GOT3 (cell line): ENCODE measurements around the gene TOX2.
A peak's percentile ranks its signal among the peaks of the same experiment; 100 is the strongest.

Experiments
- DNase-seq: peaks from one replicate; lab custom pipeline; 2025; ENCODE audit warnings: mixed read lengths; lab: John Stamatoyannopoulos, UW

TOX2 gene

GRCh38 chr20:43914311-43915210 lies at the start of gene TOX2:
Gene TOX2 (plus strand): TSS chr20:43914852. CDS start chr20:43914892, 40 bp downstream.
- DNase-seq = peak; percentile 33

- no peak for DNase-seq
Measured at GRCh38 chr20:43868091-43868490, 46.6 kb upstream of the TOX2 start.

GRCh38 chr20:43870484-43870883 lies 44.2 kb upstream of the TOX2 start:
- no peak for DNase-seq

- DNase-seq = no peak
Measured at GRCh38 chr20:43878776-43879175, 35.9 kb upstream of the TOX2 start.

- no peak for DNase-seq
Measured at GRCh38 chr20:43893930-43894329, 20.7 kb upstream of the TOX2 start.

GRCh38 chr20:43894491-43894890 lies 20.2 kb upstream of the TOX2 start:
- DNase-seq = no peak

- no peak for DNase-seq
Measured at GRCh38 chr20:43895235-43895634, 19.4 kb upstream of the TOX2 start.

- DNase-seq = no peak
Measured at GRCh38 chr20:43899274-43900120, 15.2 kb upstream of the TOX2 start.

GRCh38 chr20:43900121-43900466 lies 14.6 kb upstream of the TOX2 start:
- DNase-seq = no peak

GRCh38 chr20:43900496-43900895 lies 14.2 kb upstream of the TOX2 start:
- DNase-seq = no peak

- DNase-seq = no peak
Measured at GRCh38 chr20:43901296-43901695, 13.4 kb upstream of the TOX2 start.

- DNase-seq = no peak
Measured at GRCh38 chr20:43903953-43904826, 10.5 kb upstream of the TOX2 start.

GRCh38 chr20:43904827-43905177 lies 9.8 kb upstream of the TOX2 start:
- no peak for DNase-seq

- DNase-seq = no peak
Measured at GRCh38 chr20:43906505-43907034, 8.1 kb upstream of the TOX2 start.

GRCh38 chr20:43909211-43909610 lies 5.4 kb upstream of the TOX2 start:
- DNase-seq = no peak

GRCh38 chr20:43909720-43910119 lies 4.9 kb upstream of the TOX2 start:
- DNase-seq = no peak

- DNase-seq = no peak
Measured at GRCh38 chr20:43910564-43910963, 4.1 kb upstream of the TOX2 start.

- no peak for DNase-seq
Measured at GRCh38 chr20:43911066-43911465, 3.6 kb upstream of the TOX2 start.

GRCh38 chr20:43913291-43914025 lies 1.2 kb upstream of the TOX2 start:
- DNase-seq = no peak

GRCh38 chr20:43915211-43916072 lies 790 bp downstream of the TOX2 start:
- no peak for DNase-seq
